NCI-H1048 (cell line): ENCODE results near the gene A2ML1.
"Not testable (repeated sequence)": the region's sequence is repeated elsewhere in the genome, so short reads cannot be mapped to it uniquely, and the experiment has no call there.

Experiments
- DNase-seq: peaks from one replicate; lab custom pipeline; 2025; lab: John Stamatoyannopoulos, UW

The A2ML1 gene

GRCh38 chr12:8817856-8818255 lies 4.6 kb upstream of the A2ML1 start:
- no peak for DNase-seq

GRCh38 chr12:8818526-8818925 lies 3.9 kb upstream of the A2ML1 start:
- no peak for DNase-seq

GRCh38 chr12:8819666-8819980 lies 2.8 kb upstream of the A2ML1 start:
- DNase-seq, result no peak

GRCh38 chr12:8820676-8821407 lies 1.6 kb upstream of the A2ML1 start:
- not testable (repeated sequence) for DNase-seq

GRCh38 chr12:8821591-8821990 lies 830 bp upstream of the A2ML1 start:
- no peak for DNase-seq

GRCh38 chr12:8823565-8824300 lies 1.3 kb downstream of the A2ML1 start:
- no peak for DNase-seq

- DNase-seq, result no peak
Measured at GRCh38 chr12:8827551-8828256, 5.3 kb downstream of the A2ML1 start.

- DNase-seq, result no peak
Measured at GRCh38 chr12:8828257-8829124, 6.1 kb downstream of the A2ML1 start.

GRCh38 chr12:8829125-8829518 lies 6.7 kb downstream of the A2ML1 start:
- no peak for DNase-seq

GRCh38 chr12:8829621-8830020 lies 7.2 kb downstream of the A2ML1 start:
- no peak for DNase-seq

- DNase-seq, result no peak
Measured at GRCh38 chr12:8831116-8831515, 8.7 kb downstream of the A2ML1 start.

GRCh38 chr12:8832500-8832899 lies 10.1 kb downstream of the A2ML1 start:
- no peak for DNase-seq

- DNase-seq, result no peak
Measured at GRCh38 chr12:8834230-8834629, 11.8 kb downstream of the A2ML1 start.

- DNase-seq, result no peak
Measured at GRCh38 chr12:8837291-8837690, 14.9 kb downstream of the A2ML1 start.

- DNase-seq, result no peak
Measured at GRCh38 chr12:8840321-8840720, 17.9 kb downstream of the A2ML1 start.

- DNase-seq, result no peak
Measured at GRCh38 chr12:8840938-8841633, 18.7 kb downstream of the A2ML1 start.

GRCh38 chr12:8841778-8842177 lies 19.4 kb downstream of the A2ML1 start:
- DNase-seq, result no peak

GRCh38 chr12:8844665-8845064 lies 22.2 kb downstream of the A2ML1 start:
- DNase-seq, result no peak

GRCh38 chr12:8846305-8846704 lies 23.9 kb downstream of the A2ML1 start:
- DNase-seq, result no peak

- no peak for DNase-seq
Measured at GRCh38 chr12:8847435-8847834, 25.0 kb downstream of the A2ML1 start.

- no peak for DNase-seq
Measured at GRCh38 chr12:8849876-8850275, 27.5 kb downstream of the A2ML1 start.

- no peak for DNase-seq
Measured at GRCh38 chr12:8852119-8852518, 29.7 kb downstream of the A2ML1 start.
